BLaER1 (cell line): Measurements from ENCODE around the gene RNF157.
A peak's percentile ranks its signal among the peaks of the same experiment; 100 is the strongest.

Experiments
- H3K27ac ChIP-seq: shearing (Covaris generic); formaldehyde crosslinking; 2 replicates; pipeline ENCODE4 v1.8.1; 2022
- H3K27me3 ChIP-seq: shearing (Covaris generic); formaldehyde crosslinking; 2 replicates; pipeline ENCODE4 v1.8.1; 2022
- H3K36me3 ChIP-seq: shearing (Covaris generic); formaldehyde crosslinking; 2 replicates; pipeline ENCODE4 v1.8.1; 2022
- H3K4me1 ChIP-seq: shearing (Covaris generic); formaldehyde crosslinking; 2 replicates; pipeline ENCODE4 v1.8.1; 2022
- H3K4me2 ChIP-seq: shearing (Covaris generic); formaldehyde crosslinking; 2 replicates; pipeline ENCODE4 v1.8.1; 2022
- H3K4me3 ChIP-seq: shearing (Covaris generic); formaldehyde crosslinking; 2 replicates; pipeline ENCODE4 v1.8.1; 2022
- H3K9ac ChIP-seq: shearing (Covaris generic); formaldehyde crosslinking; 2 replicates; pipeline ENCODE4 v1.8.1; 2022
- H3K9me3 ChIP-seq: shearing (Covaris generic); formaldehyde crosslinking; 2 replicates; pipeline ENCODE4 v1.8.1; 2022
- H4K20me1 ChIP-seq: shearing (Covaris generic); formaldehyde crosslinking; 2 replicates; pipeline ENCODE4 v1.8.1; 2022
- Cebpa-rat ChIP-seq: shearing (Covaris generic); IDR thresholded peaks from 2 replicates; pipeline ENCODE4 v1.8.1; 2022

RNF157 gene

GRCh38 chr17:76137351-76138233, 102.7 kb downstream of the RNF157 start:
- Histone ChIP-seq H3K4me3 (peak overlapping the region; percentile 11; the same call in 1 of the 2 replicates), H3K27ac (peak overlapping the region; percentile 50), H4K20me1 (no peaks in the 10 kb centered on the region), H3K4me2 (peak overlapping the region; percentile 88), H3K9ac (peak overlapping the region; percentile 30; the same call in 1 of the 2 replicates), H3K27me3 (peaks cover 36% of the 10 kb centered on the region), H3K9me3 (no peaks in the 10 kb centered on the region), H3K4me1 (peaks cover 75% of the 10 kb centered on the region), H3K36me3 (no peaks in the 10 kb centered on the region)
- TF ChIP-seq Cebpa-rat, result no peak

- no peak for TF ChIP-seq Cebpa-rat
- peaks cover 34% of the 10 kb centered on the region for H3K27me3 ChIP-seq
- peak overlapping the region; percentile 50 for H3K27ac ChIP-seq
- H3K36me3 ChIP-seq, result no peaks in the 10 kb centered on the region
- H3K4me1 ChIP-seq, result peaks cover 69% of the 10 kb centered on the region
- no peaks in the 10 kb centered on the region for H4K20me1 ChIP-seq
- peak overlapping the region; percentile 30; the same call in 1 of the 2 replicates for H3K9ac ChIP-seq
- peak overlapping the region; percentile 88 for H3K4me2 ChIP-seq
- H3K4me3 ChIP-seq, result peak overlapping the region; percentile 11; the same call in 1 of the 2 replicates
- H3K9me3 ChIP-seq, result no peaks in the 10 kb centered on the region
These were observed 103.3 kb downstream of the RNF157 start for GRCh38 chr17:76137001-76137350.

GRCh38 chr17:76136276-76137000, 103.9 kb downstream of the RNF157 start:
- peak overlapping the region; percentile 11; the same call in 1 of the 2 replicates for H3K4me3 ChIP-seq
- H3K27ac ChIP-seq, result peak overlapping the region; percentile 50; the same call in 1 of the 2 replicates
- H4K20me1 ChIP-seq, result no peaks in the 10 kb centered on the region
- no peak for TF ChIP-seq Cebpa-rat
- no peaks in the 10 kb centered on the region for H3K9me3 ChIP-seq
- peak overlapping the region; percentile 88 for H3K4me2 ChIP-seq
- H3K4me1 ChIP-seq, result peaks cover 64% of the 10 kb centered on the region
- no peaks in the 10 kb centered on the region for H3K36me3 ChIP-seq
- H3K27me3 ChIP-seq, result peaks cover 30% of the 10 kb centered on the region
- peak overlapping the region; percentile 30; the same call in 1 of the 2 replicates for H3K9ac ChIP-seq

- no peaks in the 10 kb centered on the region for H4K20me1 ChIP-seq
- H3K4me3 ChIP-seq, result no peak overlapping the region
- peaks cover 23% of the 10 kb centered on the region for H3K27me3 ChIP-seq
- H3K27ac ChIP-seq, result no peak overlapping the region
- no peak overlapping the region for H3K9ac ChIP-seq
- H3K36me3 ChIP-seq, result no peaks in the 10 kb centered on the region
- no peak for TF ChIP-seq Cebpa-rat
- peaks cover 59% of the 10 kb centered on the region for H3K4me1 ChIP-seq
- no peaks in the 10 kb centered on the region for H3K9me3 ChIP-seq
- peak overlapping the region; percentile 88 for H3K4me2 ChIP-seq
These were observed 104.5 kb downstream of the RNF157 start for GRCh38 chr17:76135810-76136188.

- no peak overlapping the region for H3K4me3 ChIP-seq
- H3K9ac ChIP-seq, result no peak overlapping the region
- peaks cover 52% of the 10 kb centered on the region for H3K4me1 ChIP-seq
- no peaks in the 10 kb centered on the region for H4K20me1 ChIP-seq
- no peaks in the 10 kb centered on the region for H3K36me3 ChIP-seq
- H3K27ac ChIP-seq, result no peak overlapping the region
- H3K4me2 ChIP-seq, result peak overlapping the region; percentile 88
- H3K27me3 ChIP-seq, result peaks cover 17% of the 10 kb centered on the region
- no peaks in the 10 kb centered on the region for H3K9me3 ChIP-seq
- no peak for TF ChIP-seq Cebpa-rat
These were observed 105.1 kb downstream of the RNF157 start for GRCh38 chr17:76134911-76135809.

- Histone ChIP-seq H4K20me1 (no peaks in the 10 kb centered on the region), H3K27ac (no peak overlapping the region), H3K9ac (no peak overlapping the region), H3K4me1 (peaks cover 46% of the 10 kb centered on the region), H3K4me3 (no peak overlapping the region), H3K27me3 (no peaks in the 10 kb centered on the region), H3K36me3 (no peaks in the 10 kb centered on the region), H3K4me2 (no peak overlapping the region), H3K9me3 (no peaks in the 10 kb centered on the region)
- TF ChIP-seq Cebpa-rat, result no peak
These were observed 107.5 kb downstream of the RNF157 start for GRCh38 chr17:76132574-76133338.

- H3K27ac ChIP-seq, result no peak overlapping the region
- H3K4me1 ChIP-seq, result peaks cover 46% of the 10 kb centered on the region
- H3K27me3 ChIP-seq, result no peaks in the 10 kb centered on the region
- H4K20me1 ChIP-seq, result no peaks in the 10 kb centered on the region
- no peak for TF ChIP-seq Cebpa-rat
- H3K4me2 ChIP-seq, result no peak overlapping the region
- no peak overlapping the region for H3K4me3 ChIP-seq
- H3K9me3 ChIP-seq, result no peaks in the 10 kb centered on the region
- no peaks in the 10 kb centered on the region for H3K36me3 ChIP-seq
- H3K9ac ChIP-seq, result no peak overlapping the region
These were observed 108.4 kb downstream of the RNF157 start for GRCh38 chr17:76131692-76132573.

GRCh38 chr17:76131051-76131691, 109.1 kb downstream of the RNF157 start:
- no peak overlapping the region for H3K4me3 ChIP-seq

More at GRCh38 chr17:76131051-76131691, 109.1 kb downstream of the RNF157 start:
- H3K4me2 ChIP-seq, result no peak overlapping the region
- H3K27ac ChIP-seq, result no peak overlapping the region
- H3K9me3 ChIP-seq, result no peaks in the 10 kb centered on the region
- no peak for TF ChIP-seq Cebpa-rat
- H3K4me1 ChIP-seq, result peaks cover 42% of the 10 kb centered on the region
- no peak overlapping the region for H3K9ac ChIP-seq
- H4K20me1 ChIP-seq, result no peaks in the 10 kb centered on the region
- H3K27me3 ChIP-seq, result no peaks in the 10 kb centered on the region
- no peaks in the 10 kb centered on the region for H3K36me3 ChIP-seq
